Muscle of arm (tissue), 14 donors: ENCODE data around the gene NCOA4. TPM values are rescaled to one million over a fixed set of nuclear protein-coding genes. Genes with fewer than 3 reads are reported as not detected.
"Not testable (repeated sequence)": the region's sequence is repeated elsewhere in the genome, so short reads cannot be mapped to it uniquely, and the experiment has no call there.

Experiments
- DNase-seq: peaks from one replicate; pipeline ENCODE4 v3.0.0-alpha.2; 2013
- long read RNA-seq, 11 donors: transcript quantifications; one replicate each; lab custom pipeline, GENCODE V29; 2026
- polyA plus RNA-seq, 12 donors: library from polyadenylated mRNA; unstranded; fragments of 120-200 nt; gene quantifications; one replicate each; pipeline ENCODE4 v1.2.1, GENCODE V29; 2013; ENCODE audit not compliant: insufficient read length in 12 of 12

NCOA4 gene
- polyA plus RNA-seq, result 100 to 1,000 TPM in 10 of 12 donors, 10 to 100 TPM in 1, not detected in 1; 98.3 to 168 (median 126) TPM
- long read RNA-seq, donor 1, transcript NCOA4-204 (10 exons, 3,549 nt), result major isoform, 13 of 86 reads
- long read RNA-seq, donor 1, partial matches to known transcripts, result 72 of 86 reads
- long read RNA-seq, donor 1, other reads (novel, unspliced or antisense), result 0 of 86 reads
- long read RNA-seq, donor 2, transcript NCOA4-204 (10 exons, 3,549 nt), result major isoform, 17 of 81 reads
- long read RNA-seq, donor 2, partial matches to known transcripts, result 62 of 81 reads
- long read RNA-seq, donor 2, other reads (novel, unspliced or antisense), result 0 of 81 reads
- long read RNA-seq, donor 3, transcript NCOA4-204 (10 exons, 3,549 nt), result major isoform, 11 of 17 reads
- long read RNA-seq, donor 3, partial matches to known transcripts, result 5 of 17 reads
- long read RNA-seq, donor 3, other reads (novel, unspliced or antisense), result 0 of 17 reads
- long read RNA-seq, donor 4, transcript NCOA4-204 (10 exons, 3,549 nt), result major isoform, 5 of 25 reads
- long read RNA-seq, donor 4, partial matches to known transcripts, result 18 of 25 reads
- long read RNA-seq, donor 4, other reads (novel, unspliced or antisense), result 0 of 25 reads
- long read RNA-seq, donor 5, result 0 reads
- long read RNA-seq, donor 6, transcript NCOA4-204 (10 exons, 3,549 nt), result major isoform, 14 of 15 reads
- long read RNA-seq, donor 6, partial matches to known transcripts, result 0 of 15 reads
- long read RNA-seq, donor 6, other reads (novel, unspliced or antisense), result 0 of 15 reads
- long read RNA-seq, donor 7, partial matches to known transcripts, result 11 of 16 reads
- long read RNA-seq, donor 7, other reads (novel, unspliced or antisense), result 0 of 16 reads
- long read RNA-seq, donor 8, transcript NCOA4-204 (10 exons, 3,549 nt), result major isoform, 19 of 60 reads
- long read RNA-seq, donor 8, partial matches to known transcripts, result 39 of 60 reads
- long read RNA-seq, donor 8, other reads (novel, unspliced or antisense), result 0 of 60 reads
- long read RNA-seq, donor 9, transcript NCOA4-204 (10 exons, 3,549 nt), result major isoform, 11 of 23 reads
- long read RNA-seq, donor 9, partial matches to known transcripts, result 11 of 23 reads
- long read RNA-seq, donor 9, other reads (novel, unspliced or antisense), result 0 of 23 reads
- long read RNA-seq, donor 10, transcript NCOA4-204 (10 exons, 3,549 nt), result major isoform, 21 of 34 reads
- long read RNA-seq, donor 10, partial matches to known transcripts, result 10 of 34 reads
- long read RNA-seq, donor 10, other reads (novel, unspliced or antisense), result 0 of 34 reads
- long read RNA-seq, donor 11, transcript NCOA4-204 (10 exons, 3,549 nt), result major isoform, 18 of 71 reads
- long read RNA-seq, donor 11, partial matches to known transcripts, result 50 of 71 reads
- long read RNA-seq, donor 11, other reads (novel, unspliced or antisense), result 0 of 71 reads

GRCh38 chr10:46030091-46030937, at the start of gene NCOA4:
TSS of gene NCOA4 (minus strand) at chr10:46030623. CDS start at chr10:46016680, 13,943 bp downstream.
- DNase-seq, result peak; percentile 99

- DNase-seq, result no peak
Measured at GRCh38 chr10:46079831-46080585, 49.6 kb upstream of the NCOA4 start.

GRCh38 chr10:46077731-46078413, 47.4 kb upstream of the NCOA4 start:
- DNase-seq, result no peak

GRCh38 chr10:46077141-46077554, 46.7 kb upstream of the NCOA4 start:
- DNase-seq, result no peak

GRCh38 chr10:46075869-46076268, 45.4 kb upstream of the NCOA4 start:
- no peak for DNase-seq

GRCh38 chr10:46074196-46074946, 43.9 kb upstream of the NCOA4 start:
- no peak for DNase-seq

GRCh38 chr10:46073564-46073963, 43.1 kb upstream of the NCOA4 start:
- DNase-seq, result no peak

- no peak for DNase-seq
Measured at GRCh38 chr10:46070749-46071148, 40.3 kb upstream of the NCOA4 start.

DNA sequence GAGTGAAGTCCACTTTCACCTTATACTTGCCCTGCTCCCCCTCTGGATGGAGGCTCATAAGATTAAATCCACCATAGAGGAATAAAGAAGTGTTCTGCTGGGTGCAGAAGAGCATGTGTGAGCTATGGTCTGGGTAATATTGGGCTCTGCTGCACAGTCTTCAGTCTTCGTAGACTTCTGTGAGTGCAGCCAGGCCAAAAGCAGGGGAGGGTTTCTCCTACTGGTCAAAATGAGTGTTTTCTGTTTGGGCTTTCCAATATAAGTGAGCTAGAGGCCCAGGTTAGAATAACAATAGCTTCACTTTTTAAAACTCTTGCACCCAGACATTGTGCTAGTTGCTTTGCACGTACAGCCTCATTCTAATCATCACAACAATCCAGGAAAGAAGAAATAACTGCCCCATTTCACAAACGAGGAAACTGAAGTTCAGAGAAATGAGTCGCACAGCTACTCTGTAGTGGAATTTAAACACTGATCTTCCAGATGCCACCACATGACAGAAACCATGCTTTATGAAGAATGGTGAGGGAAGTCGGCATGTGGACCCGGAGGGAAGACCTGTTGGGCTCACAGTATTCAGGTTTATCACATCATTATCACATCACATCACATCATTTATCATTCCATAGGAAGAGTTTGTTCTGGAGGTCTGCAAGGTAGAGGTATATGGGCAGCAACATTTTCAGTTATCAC, 39.5 kb upstream of the NCOA4 start:
- DNase-seq, result no peak

- no peak for DNase-seq
Measured at GRCh38 chr10:46068905-46069304, 38.5 kb upstream of the NCOA4 start.

GRCh38 chr10:46068117-46068516, 37.7 kb upstream of the NCOA4 start:
- DNase-seq, result no peak

GRCh38 chr10:46064269-46064817, 33.9 kb upstream of the NCOA4 start:
- no peak for DNase-seq

- DNase-seq, result no peak
Measured at GRCh38 chr10:46062723-46063428, 32.5 kb upstream of the NCOA4 start.

GRCh38 chr10:46060706-46061105, 30.3 kb upstream of the NCOA4 start:
- DNase-seq, result no peak

DNA sequence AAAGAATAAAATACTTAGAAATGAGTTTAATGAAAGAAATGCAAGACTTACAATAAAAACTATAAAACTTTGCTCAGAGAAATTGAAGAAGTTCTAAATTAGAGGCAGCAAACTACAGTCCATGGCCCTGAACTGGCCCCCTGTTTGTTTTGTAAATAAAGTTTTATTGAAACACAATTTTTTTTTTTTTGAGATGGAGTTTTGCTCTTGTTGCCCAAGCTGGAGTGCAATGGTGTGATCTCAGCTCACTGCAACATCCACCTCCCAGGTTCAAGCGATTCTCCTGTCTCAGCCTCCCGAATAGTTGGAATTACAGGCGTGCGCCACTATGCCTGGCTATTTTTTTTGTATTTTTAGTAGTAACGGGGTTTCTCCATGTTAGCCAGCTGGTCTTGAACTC, 27.5 kb upstream of the NCOA4 start:
- DNase-seq, result not testable (repeated sequence)

GRCh38 chr10:46057038-46057437, 26.6 kb upstream of the NCOA4 start:
- DNase-seq, result no peak

DNA sequence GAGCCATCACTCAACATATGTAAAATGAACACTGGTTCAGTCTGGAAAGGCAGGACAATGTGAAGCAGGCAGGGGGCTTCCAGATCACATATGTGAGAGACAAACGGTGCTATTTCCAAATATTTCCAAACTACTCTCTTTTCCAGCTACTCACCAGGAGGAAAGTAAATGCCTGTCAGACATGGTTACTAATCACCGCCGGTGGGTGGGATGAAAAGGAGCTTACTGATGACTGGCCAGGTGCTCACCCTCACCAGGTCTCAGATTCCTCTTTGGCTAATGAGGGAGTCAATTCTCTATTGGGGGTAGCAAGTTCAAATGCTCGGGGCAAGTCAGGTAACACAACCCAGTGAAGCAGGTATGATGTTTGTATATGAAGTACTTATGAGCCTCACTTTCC, 25.3 kb upstream of the NCOA4 start:
- no peak for DNase-seq
